GM18873 (cell line): Measurements from ENCODE around the gene GINS2.

Experiments used
- ATAC-seq: cut with Tn5 transposase; IDR thresholded peaks from one replicate; pipeline ENCODE4 v1.9.1; 2021; ENCODE audit warnings: mild to moderate bottlenecking, moderate library complexity, moderate number of reproducible peaks; ENCODE audit not compliant: unreplicated experiment, low FRiP score

GINS2 gene

GRCh38 chr16:85644093-85644712 lies 44.6 kb downstream of the GINS2 start:
- ATAC-seq, result no peak

GRCh38 chr16:85643631-85644030 lies 45.1 kb downstream of the GINS2 start:
- ATAC-seq, result no peak

GRCh38 chr16:85642762-85643358 lies 45.9 kb downstream of the GINS2 start:
- ATAC-seq, result no peak

- no peak for ATAC-seq
Observed at GRCh38 chr16:85641776-85642176, 47.0 kb downstream of the GINS2 start.

GRCh38 chr16:85641305-85641704 lies 47.4 kb downstream of the GINS2 start:
- ATAC-seq, result no peak

GRCh38 chr16:85640585-85640984 lies 48.2 kb downstream of the GINS2 start:
- ATAC-seq, result no peak

- ATAC-seq, result no peak
Observed at GRCh38 chr16:85640254-85640558, 48.5 kb downstream of the GINS2 start.

GRCh38 chr16:85639529-85640253 lies 49.1 kb downstream of the GINS2 start:
- no peak for ATAC-seq

GRCh38 chr16:85638695-85639409 lies 49.9 kb downstream of the GINS2 start:
- ATAC-seq, result no peak

- ATAC-seq, result no peak
Observed at GRCh38 chr16:85637808-85638647, 50.7 kb downstream of the GINS2 start.

GRCh38 chr16:85637061-85637807 lies 51.5 kb downstream of the GINS2 start:
- no peak for ATAC-seq

- no peak for ATAC-seq
Observed at GRCh38 chr16:85636234-85636812, 52.4 kb downstream of the GINS2 start.

- no peak for ATAC-seq
Observed at GRCh38 chr16:85635545-85636140, 53.1 kb downstream of the GINS2 start.

GRCh38 chr16:85634747-85635544 lies 53.8 kb downstream of the GINS2 start:
- ATAC-seq, result no peak

- no peak for ATAC-seq
Observed at GRCh38 chr16:85633888-85634287, 54.9 kb downstream of the GINS2 start.

GRCh38 chr16:85633438-85633743 lies 55.4 kb downstream of the GINS2 start:
- no peak for ATAC-seq

GRCh38 chr16:85632709-85633437 lies 55.9 kb downstream of the GINS2 start:
- no peak for ATAC-seq
